ENCODE data around the gene AMFR. TPM values are rescaled to one million over a fixed set of nuclear protein-coding genes. Genes with fewer than 3 reads are reported as not detected.

The AMFR gene
- total RNA-seq (2014; rRNA removed; shearing (Covaris generic)) = 77.0 and 94.4 TPM in 2 replicates

- in situ Hi-C loops (cut with HindIII; ENCODE audit: low sequenced_read_pairs) = no loop called here
- DNase-seq (ENCODE audit: low spot score) = peak; percentile 54
These were observed at the start of gene AMFR for GRCh38 chr16:56425439-56425832. Gene AMFR, minus strand, starts transcription at chr16:56425545. Its CDS starts 218 bp downstream, at chr16:56425327.

- in situ Hi-C loops (cut with HindIII; ENCODE audit: low sequenced_read_pairs) = no loop called here
- no peak for DNase-seq (ENCODE audit: low spot score)
These were observed 45.3 kb upstream of the AMFR start for GRCh38 chr16:56470666-56471065.

DNA sequence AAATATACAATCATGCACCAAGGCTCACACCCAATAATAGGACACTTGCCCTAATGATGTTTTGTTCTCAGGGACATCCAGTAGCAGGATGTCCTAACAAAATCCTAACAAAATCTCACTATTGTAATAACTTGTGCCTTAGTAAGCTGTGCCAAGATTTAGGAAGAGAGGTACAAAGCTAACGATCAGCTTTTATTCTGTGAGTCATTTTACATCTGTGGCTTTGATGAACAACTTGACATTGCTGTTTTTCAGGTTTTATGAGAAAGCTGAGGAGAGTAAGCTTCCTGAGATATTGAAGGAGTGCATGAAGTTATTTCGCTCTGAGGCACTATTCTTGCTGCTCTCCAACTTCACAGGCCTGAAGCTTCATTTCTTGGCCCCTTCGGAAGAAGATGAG, 44.9 kb upstream of the AMFR start:
- in situ Hi-C loops (cut with HindIII; ENCODE audit: low sequenced_read_pairs) = no loop called here
- no peak for DNase-seq (ENCODE audit: low spot score)

DNA sequence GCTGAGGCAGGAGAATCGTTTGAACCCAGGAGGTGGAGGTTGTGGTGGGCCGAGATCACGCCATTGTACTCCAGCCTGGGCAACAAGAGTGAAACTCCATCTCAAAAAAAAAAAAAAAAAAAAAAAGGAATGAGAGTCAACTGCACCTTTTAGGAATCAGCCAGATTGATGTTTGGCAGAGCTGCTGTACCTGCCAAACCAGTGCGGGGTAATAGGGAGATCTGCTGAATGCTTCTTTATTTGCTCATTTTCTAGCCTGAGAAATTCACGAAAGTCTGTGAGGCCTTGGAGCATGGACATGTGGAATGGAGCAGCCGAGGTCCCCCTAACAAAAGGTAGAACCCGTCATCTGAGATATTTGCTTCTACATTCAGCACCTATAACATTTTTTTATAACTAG, 44.4 kb upstream of the AMFR start:
- in situ Hi-C loops (cut with HindIII; ENCODE audit: low sequenced_read_pairs) = no loop called here
- DNase-seq (ENCODE audit: low spot score) = no peak

DNA sequence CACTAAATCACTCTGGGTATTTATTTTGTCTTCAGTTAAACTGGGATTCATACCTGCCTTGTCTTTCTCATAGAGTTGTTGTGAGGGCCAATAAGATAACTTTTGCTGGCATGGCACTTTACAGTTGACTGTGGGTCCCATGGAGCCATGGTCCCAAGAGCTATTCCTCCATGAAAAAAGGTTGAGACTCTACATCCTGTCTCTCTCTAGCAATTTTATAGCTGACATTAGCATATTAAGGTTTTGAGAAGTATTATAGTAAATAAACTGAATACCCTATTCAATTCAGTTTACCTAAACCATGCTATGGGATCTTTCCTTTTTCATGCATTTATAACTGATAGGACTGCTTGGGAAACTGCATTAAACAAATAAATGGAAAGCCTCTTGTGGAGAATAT, 43.5 kb upstream of the AMFR start:
- no peak for DNase-seq (ENCODE audit: low spot score)
- in situ Hi-C loops (cut with HindIII; ENCODE audit: low sequenced_read_pairs) = no loop called here

GRCh38 chr16:56466344-56466743, 41.0 kb upstream of the AMFR start:
- no peak for DNase-seq (ENCODE audit: low spot score)
- in situ Hi-C loops (cut with HindIII; ENCODE audit: low sequenced_read_pairs) = no loop called here

DNA sequence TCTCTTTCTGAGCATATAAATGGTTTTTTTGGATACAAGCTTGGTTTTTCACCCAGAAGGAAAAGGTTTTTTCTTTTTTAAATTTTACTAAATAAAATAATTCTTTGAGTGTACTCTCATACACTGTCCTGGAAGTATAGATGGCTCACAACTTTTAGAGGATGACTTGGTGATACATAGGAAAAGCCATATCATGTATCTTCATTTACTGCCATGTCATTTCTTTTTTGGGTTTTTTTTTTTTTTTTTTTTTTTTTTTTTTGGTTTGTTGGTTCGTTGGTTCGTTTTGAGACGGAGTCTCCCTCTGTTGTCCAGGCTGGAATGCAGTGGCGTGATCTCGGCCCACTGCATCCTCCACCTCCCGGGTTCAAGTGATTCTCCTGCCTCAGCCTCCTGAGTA, 37.8 kb upstream of the AMFR start:
- DNase-seq (ENCODE audit: low spot score) = no peak
- in situ Hi-C loops (cut with HindIII; ENCODE audit: low sequenced_read_pairs) = no loop called here

DNA sequence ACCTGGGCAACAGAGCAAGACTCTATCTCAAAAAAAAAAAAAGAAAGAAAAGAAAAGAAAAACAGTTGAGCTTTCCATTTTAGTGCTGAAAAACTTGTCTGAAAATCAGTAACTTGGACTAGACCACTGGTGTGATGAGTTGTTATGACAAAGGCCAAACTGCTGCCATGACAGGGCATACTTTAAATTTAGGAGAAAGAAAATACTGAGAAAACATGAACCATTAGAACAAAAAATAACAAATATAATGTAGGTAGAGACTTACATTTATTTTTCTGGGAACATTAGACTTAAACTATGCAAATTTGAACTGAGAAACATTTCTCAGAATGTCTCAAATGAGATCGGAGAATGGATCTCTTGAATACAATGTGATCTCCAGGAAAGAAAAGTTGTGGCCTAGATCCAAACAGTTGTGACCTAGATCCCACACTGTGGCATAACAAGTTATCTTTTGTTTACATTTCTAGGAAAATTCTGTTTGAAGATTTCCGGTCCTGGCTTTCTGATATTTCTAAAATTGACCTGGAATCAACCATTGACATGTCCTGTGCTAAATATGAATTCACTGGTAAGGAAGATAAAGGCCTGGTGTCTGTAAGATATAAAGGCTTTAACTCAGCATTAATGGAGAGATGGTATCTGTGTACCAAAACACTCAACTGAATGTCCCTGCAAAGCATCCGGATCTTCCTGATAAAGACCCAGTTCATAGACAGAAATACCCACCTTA, 36.9 kb upstream of the AMFR start:
- no peak for DNase-seq (ENCODE audit: low spot score)
- in situ Hi-C loops (cut with HindIII; ENCODE audit: low sequenced_read_pairs) = no loop called here

GRCh38 chr16:56460101-56460500, 34.8 kb upstream of the AMFR start:
- no peak for DNase-seq (ENCODE audit: low spot score)
- in situ Hi-C loops (cut with HindIII; ENCODE audit: low sequenced_read_pairs) = no loop called here

- no peak for DNase-seq (ENCODE audit: low spot score)
- in situ Hi-C loops (cut with HindIII; ENCODE audit: low sequenced_read_pairs) = no loop called here
These were observed 32.7 kb upstream of the AMFR start for GRCh38 chr16:56457927-56458470.

GRCh38 chr16:56451753-56452689, 26.7 kb upstream of the AMFR start:
- in situ Hi-C loops (cut with HindIII; ENCODE audit: low sequenced_read_pairs) = no loop called here
- DNase-seq (ENCODE audit: low spot score) = peak; percentile 19

DNA sequence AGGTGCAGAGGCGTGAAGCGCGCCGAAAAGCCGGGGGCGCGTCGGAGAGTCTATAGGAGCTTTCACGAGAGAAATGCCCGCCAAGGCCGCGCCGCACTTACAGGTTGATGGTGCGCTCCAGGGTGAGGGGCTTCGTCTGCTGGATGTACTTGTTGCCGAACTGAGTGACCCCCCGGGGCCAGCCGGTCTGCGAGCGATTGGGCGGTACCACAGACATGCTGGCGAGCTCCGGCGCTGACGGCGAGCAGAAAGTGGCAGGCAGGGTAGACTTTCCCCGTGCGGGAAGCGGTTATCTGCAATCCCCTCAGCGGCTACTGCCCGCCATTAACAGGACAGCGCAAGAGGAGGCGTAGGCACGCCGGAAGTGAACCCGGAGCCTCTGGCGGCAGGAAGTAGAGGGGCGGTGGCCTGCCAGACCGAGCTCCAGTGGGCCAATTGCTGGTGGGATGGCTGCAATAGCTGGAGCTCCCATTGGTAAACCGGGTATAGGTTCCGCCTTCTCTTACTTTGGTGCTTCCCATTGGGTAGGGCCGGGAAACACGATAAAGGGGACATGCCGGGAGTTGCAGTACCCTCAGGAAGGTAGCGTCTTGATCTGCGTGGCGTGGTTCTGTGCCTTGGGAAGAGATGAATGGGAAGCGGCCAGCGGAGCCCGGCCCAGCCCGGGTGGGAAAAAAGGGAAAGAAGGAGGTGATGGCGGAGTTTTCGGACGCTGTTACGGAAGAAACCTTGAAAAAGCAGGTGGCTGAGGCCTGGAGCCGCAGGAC, 25.8 kb upstream of the AMFR start, which contains the start of the genes NUDT21 and OGFOD1:
Gene NUDT21, minus strand, starts transcription at position 347 of the 767 bp plus-strand sequence. Its CDS starts 130 bp downstream, at position 217.
Gene OGFOD1, plus strand, starts transcription at position 569 of the 767 bp plus-strand sequence. Its CDS starts 59 bp downstream, at position 628.
- in situ Hi-C loops (cut with HindIII; ENCODE audit: low sequenced_read_pairs) = no loop called here
- peak; percentile 100 for DNase-seq (ENCODE audit: low spot score)

GRCh38 chr16:56450275-56450985, 25.1 kb upstream of the AMFR start:
- in situ Hi-C loops (cut with HindIII; ENCODE audit: low sequenced_read_pairs) = no loop called here

DNA sequence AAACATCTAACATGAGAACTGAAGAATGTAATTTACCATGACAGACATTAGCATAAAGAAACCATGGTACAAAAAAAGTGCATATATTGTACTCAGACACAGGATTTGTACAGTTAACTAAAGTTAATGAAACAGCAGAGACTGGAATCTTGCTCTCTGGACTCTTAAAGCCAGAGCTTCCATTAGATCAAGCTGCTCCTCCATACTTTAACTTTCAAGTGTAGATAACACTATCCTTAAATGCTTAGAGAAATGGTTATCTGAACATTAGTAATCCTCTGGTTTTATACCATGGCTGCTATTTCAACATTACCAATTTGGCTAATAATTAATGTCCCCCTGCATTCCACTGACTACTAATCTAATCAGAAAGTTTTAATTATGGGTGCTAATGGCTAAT, 22.7 kb upstream of the AMFR start:
- no peak for DNase-seq (ENCODE audit: low spot score)
- in situ Hi-C loops (cut with HindIII; ENCODE audit: low sequenced_read_pairs) = no loop called here

More at GRCh38 chr16:56450275-56450985, 25.1 kb upstream of the AMFR start:
- DNase-seq (ENCODE audit: low spot score) = peak; percentile 2

DNA sequence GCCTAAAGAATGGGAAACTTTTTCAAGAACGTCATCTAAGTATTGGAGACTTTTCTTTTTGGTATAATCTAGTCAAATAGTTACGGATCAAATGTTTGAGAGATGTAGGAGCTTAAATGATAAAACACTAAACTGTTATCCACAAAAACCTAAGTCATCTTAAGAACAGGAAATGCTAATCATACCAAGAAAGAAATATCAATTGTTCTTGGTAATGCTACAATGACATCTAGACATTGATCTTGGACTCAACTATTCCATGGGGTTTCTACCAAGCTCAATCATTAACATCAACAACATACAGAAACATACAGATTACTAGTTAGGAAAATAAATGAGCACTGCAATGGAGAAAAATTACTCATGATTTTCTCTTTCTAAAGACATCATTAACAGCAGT, 21.9 kb upstream of the AMFR start:
- DNase-seq (ENCODE audit: low spot score) = no peak
- in situ Hi-C loops (cut with HindIII; ENCODE audit: low sequenced_read_pairs) = no loop called here

DNA sequence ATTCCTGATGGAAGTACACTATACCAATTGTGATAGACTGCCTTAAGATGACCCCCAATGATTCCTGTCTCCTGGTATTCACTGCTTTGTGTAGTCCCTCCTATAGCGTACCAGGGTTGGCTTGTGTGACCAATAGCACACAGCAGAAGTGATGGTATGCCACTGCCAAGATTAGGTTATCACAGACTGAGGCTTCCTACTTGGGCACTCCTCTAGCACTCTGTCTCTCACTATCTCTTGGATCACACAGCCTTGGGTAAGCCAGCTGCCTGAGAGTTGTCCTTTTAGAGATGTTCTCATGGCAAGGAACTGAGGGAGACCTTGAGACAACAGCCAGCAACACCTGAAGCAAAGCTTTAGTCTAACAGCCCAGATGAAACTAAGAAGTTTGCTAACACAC, 12.7 kb upstream of the AMFR start:
- in situ Hi-C loops (cut with HindIII; ENCODE audit: low sequenced_read_pairs) = no loop called here
- no peak for DNase-seq (ENCODE audit: low spot score)

DNA sequence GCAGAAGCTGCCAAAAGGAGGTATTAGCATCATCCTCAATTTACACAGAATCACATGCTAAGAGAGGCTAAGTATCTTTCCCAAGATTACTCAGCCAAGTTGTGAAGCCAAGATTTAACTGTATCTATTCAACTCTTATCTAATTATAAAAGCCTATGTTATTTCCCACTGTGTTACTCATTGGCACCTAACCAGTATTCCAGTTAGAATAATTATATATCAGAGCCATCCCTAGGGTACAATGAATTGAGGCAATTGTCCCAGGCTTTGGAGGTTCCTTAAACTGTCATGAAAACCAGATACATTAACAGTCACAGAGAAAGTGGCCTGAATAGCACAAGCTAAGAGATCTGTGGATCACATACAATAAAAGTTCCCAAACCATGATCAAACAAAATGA, 10.9 kb upstream of the AMFR start:
- no peak for DNase-seq (ENCODE audit: low spot score)
- in situ Hi-C loops (cut with HindIII; ENCODE audit: low sequenced_read_pairs) = no loop called here

- in situ Hi-C loops (cut with HindIII; ENCODE audit: low sequenced_read_pairs) = no loop called here
These were observed 2.7 kb upstream of the AMFR start for GRCh38 chr16:56428091-56428490.

More at GRCh38 chr16:56428091-56428490, 2.7 kb upstream of the AMFR start:
- DNase-seq (ENCODE audit: low spot score) = no peak
